ENCODE measurements around the gene TRPM7.
"Not testable (repeated sequence)": the region's sequence is repeated elsewhere in the genome, so short reads cannot be mapped to it uniquely, and the experiment has no call there.

The TRPM7 gene

GRCh38 chr15:50710585-50710984 lies 24.0 kb upstream of the TRPM7 start:
- in situ Hi-C loops (cut with HindIII; ENCODE audit: low pct_ligation_motif_present, low sequenced_read_pairs), result no loop called here
- TF ChIP-seq CTCF (IDR thresholded peaks at IDR 0.05; ENCODE audit: low read depth, low read length, missing control alignments), result no peak
- DNase-seq, result no peak
- Histone ChIP-seq H3K36me3 (replicated peaks) (no peaks in the 10 kb centered on the region), H3K4me3 (ENCODE audit: low read depth, low read length) (no peak overlapping the region), H3K27ac (no peak overlapping the region), H3K27me3 (replicated peaks) (no peaks in the 10 kb centered on the region)

GRCh38 chr15:50707878-50708427 lies 21.4 kb upstream of the TRPM7 start:
- in situ Hi-C loops (cut with HindIII; ENCODE audit: low pct_ligation_motif_present, low sequenced_read_pairs), result no loop called here
- no peaks in the 10 kb centered on the region for H3K36me3 ChIP-seq (replicated peaks)
- TF ChIP-seq CTCF (IDR thresholded peaks at IDR 0.05; ENCODE audit: low read depth, low read length, missing control alignments), result no peak
- no peak overlapping the region for H3K4me3 ChIP-seq (ENCODE audit: low read depth, low read length)
- DNase-seq, result no peak
- no peaks in the 10 kb centered on the region for H3K27me3 ChIP-seq (replicated peaks)
- no peak overlapping the region for H3K27ac ChIP-seq

- DNase-seq, result no peak
- TF ChIP-seq CTCF (IDR thresholded peaks at IDR 0.05; ENCODE audit: low read depth, low read length, missing control alignments), result no peak
- Histone ChIP-seq H3K27me3 (replicated peaks) (no peaks in the 10 kb centered on the region), H3K4me3 (ENCODE audit: low read depth, low read length) (no peak overlapping the region), H3K36me3 (replicated peaks) (no peaks in the 10 kb centered on the region), H3K27ac (no peak overlapping the region)
- in situ Hi-C loops (cut with HindIII; ENCODE audit: low pct_ligation_motif_present, low sequenced_read_pairs), result no loop called here
These were observed 16.3 kb upstream of the TRPM7 start for GRCh38 chr15:50702762-50703334.

DNA sequence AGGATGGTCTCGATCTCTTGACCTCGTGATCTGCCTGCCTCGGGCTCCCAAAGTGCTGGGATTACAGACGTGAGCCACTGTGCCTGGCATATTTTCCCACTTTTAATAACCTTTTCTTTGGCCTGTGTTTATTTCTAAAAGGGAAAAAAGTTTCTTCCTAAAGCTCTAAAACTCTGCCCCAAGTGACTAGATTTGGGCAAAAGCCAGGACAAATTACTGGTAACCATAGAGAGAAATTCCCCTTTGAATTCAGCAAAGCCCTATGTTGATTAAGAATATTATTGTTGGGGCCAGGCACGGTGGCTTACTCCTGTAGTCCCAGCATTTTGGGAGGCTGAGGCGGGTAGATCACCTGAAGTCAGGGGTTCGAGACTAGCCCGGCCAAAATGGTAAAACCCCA lies 11.5 kb upstream of the TRPM7 start:
- Histone ChIP-seq H3K36me3 (replicated peaks) (no peaks in the 10 kb centered on the region), H3K27ac (no peak overlapping the region), H3K27me3 (replicated peaks) (no peaks in the 10 kb centered on the region), H3K4me3 (ENCODE audit: low read depth, low read length) (no peak overlapping the region)
- TF ChIP-seq CTCF (IDR thresholded peaks at IDR 0.05; ENCODE audit: low read depth, low read length, missing control alignments), result no peak
- DNase-seq, result no peak
- in situ Hi-C loops (cut with HindIII; ENCODE audit: low pct_ligation_motif_present, low sequenced_read_pairs), result no loop called here

GRCh38 chr15:50697109-50697797 lies 10.7 kb upstream of the TRPM7 start:
- no peak overlapping the region for H3K27ac ChIP-seq
- no peaks in the 10 kb centered on the region for H3K27me3 ChIP-seq (replicated peaks)
- H3K36me3 ChIP-seq (replicated peaks), result no peaks in the 10 kb centered on the region
- H3K4me3 ChIP-seq (ENCODE audit: low read depth, low read length), result no peak overlapping the region
- TF ChIP-seq CTCF (IDR thresholded peaks at IDR 0.05; ENCODE audit: low read depth, low read length, missing control alignments), result no peak
- DNase-seq, result no peak
- in situ Hi-C loops (cut with HindIII; ENCODE audit: low pct_ligation_motif_present, low sequenced_read_pairs), result no loop called here

DNA sequence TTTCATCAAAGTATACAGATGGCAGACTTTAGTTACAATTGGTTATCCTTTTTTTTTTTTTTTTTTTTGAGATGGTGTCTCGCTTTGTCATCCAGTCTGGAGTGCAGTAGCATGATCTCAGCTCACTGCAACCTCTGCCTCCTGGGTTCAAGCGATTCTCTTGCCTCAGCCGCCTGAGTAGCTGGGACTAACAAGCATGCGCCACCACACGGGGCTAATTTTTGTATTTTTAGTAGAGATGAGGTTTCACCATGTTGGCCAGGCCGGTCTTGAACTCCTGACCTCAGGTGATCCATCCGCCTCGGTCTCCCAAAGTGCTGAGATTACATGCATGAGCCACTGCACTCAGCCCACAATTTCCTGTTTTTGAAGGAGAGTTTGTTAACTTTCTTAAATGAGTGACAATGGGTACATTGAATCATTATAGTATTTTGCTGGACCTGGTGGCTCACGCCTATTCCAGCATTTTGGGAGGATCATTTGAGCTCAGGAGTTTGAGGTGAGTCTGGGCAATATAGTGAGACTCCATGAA lies 8.1 kb upstream of the TRPM7 start:
- H3K4me3 ChIP-seq (ENCODE audit: low read depth, low read length); H3K27ac ChIP-seq; H3K27me3 ChIP-seq (replicated peaks); in situ Hi-C loops (cut with HindIII; ENCODE audit: low pct_ligation_motif_present, low sequenced_read_pairs); DNase-seq; H3K36me3 ChIP-seq (replicated peaks): not testable (repeated sequence)

All from brain microvascular endothelial cell (primary cell).